Dendritic cell treated with granulocyte-macrophage colony-stimulating factor and Interleukin-4, amounts not matched to agents 40 ng/mL and 50 ng/mL, for 4 days (primary cell): ENCODE measurements around the gene CCDC40.

Experiments
- H3K27ac Mint-ChIP-seq: one replicate; pipeline ENCODE4 v1.8.0; 2022; ENCODE audit warnings: mild to moderate bottlenecking, mixed read lengths
- H3K27me3 Mint-ChIP-seq: one replicate; pipeline ENCODE4 v1.8.0; 2022; ENCODE audit warnings: mild to moderate bottlenecking, mixed read lengths
- H3K36me3 Mint-ChIP-seq: one replicate; pipeline ENCODE4 v1.8.0; 2022; ENCODE audit warnings: low read depth, mixed read lengths
- H3K4me1 Mint-ChIP-seq: one replicate; pipeline ENCODE4 v1.8.0; 2022; ENCODE audit warnings: low read depth, mixed read lengths
- H3K4me3 Mint-ChIP-seq: one replicate; pipeline ENCODE4 v1.8.0; 2022; ENCODE audit warnings: mild to moderate bottlenecking, moderate library complexity, mixed read lengths
- H3K9me3 Mint-ChIP-seq: one replicate; pipeline ENCODE4 v1.8.0; 2022; ENCODE audit warnings: mixed read lengths
- intact Hi-C: fragments of 100-400 bp; cut with micrococcal nuclease; formaldehyde crosslinking; loops from one replicate; pipeline ENCODE4 v1.15.0; 2022

Gene CCDC40

DNA sequence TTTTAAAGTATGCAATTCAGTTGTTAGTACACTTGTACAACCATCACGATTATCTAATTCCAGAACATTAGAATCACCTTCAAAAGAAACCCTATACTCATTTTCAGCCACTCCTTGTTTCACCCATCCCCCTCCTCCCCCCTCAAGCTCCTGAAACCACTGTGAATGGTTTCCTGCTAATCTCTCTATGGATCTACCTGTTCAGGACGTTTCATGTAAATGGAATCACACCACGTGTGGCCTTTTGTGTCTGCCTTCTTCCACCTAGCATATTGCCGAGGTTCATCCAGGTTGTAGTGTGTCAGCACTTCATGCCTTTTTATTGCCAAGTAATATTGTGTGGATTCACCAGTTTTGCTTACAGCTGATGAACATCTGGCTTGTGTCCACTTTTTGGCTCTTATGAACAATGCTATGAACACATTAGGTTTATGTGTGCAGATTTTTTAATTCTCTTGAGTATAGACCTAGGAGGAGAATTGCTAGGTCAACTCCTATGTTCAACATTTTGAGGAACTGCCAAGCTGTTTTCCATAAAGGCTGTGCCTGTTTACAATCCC, 92.6 kb downstream of the CCDC40 start:
- intact Hi-C loops: loop anchor here (5.0 kb wide), 1 partner anchor 47 kb away; no protein-coding TSS in a partner anchor
- no peaks in the 10 kb centered on the region for H3K4me1 Mint-ChIP-seq
- H3K4me3 Mint-ChIP-seq: no peak overlapping the region
- no peaks in the 10 kb centered on the region for H3K9me3 Mint-ChIP-seq
- peaks cover 14% of the 10 kb centered on the region for H3K27me3 Mint-ChIP-seq
- peaks cover 18% of the 10 kb centered on the region for H3K36me3 Mint-ChIP-seq
- no peak overlapping the region for H3K27ac Mint-ChIP-seq

DNA sequence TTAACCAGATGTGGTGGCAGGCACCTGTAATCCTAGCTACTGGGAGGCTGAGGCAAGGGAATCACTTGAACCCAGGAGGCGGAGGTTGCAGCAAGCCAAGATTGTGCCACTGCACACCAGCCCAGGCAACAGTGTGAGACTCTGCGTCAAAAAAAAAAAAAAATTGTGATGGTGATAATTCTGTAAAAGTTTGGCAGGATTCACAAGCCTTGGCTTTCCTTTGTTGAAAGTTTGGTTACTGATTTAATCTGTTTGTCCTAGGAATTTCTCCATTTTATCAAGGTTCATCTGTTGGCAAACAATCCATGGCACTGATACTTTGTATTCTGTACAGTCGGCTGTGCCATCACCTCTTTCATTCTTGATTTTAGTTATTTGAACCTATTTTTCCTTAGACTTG, 94.5 kb downstream of the CCDC40 start:
- Mint-ChIP-seq H3K4me3 (no peak overlapping the region), H3K9me3 (no peaks in the 10 kb centered on the region), H3K36me3 (peaks cover 37% of the 10 kb centered on the region), H3K27me3 (peaks cover 13% of the 10 kb centered on the region), H3K4me1 (no peaks in the 10 kb centered on the region), H3K27ac (no peak overlapping the region)
- intact Hi-C loops: no loop called here

- Mint-ChIP-seq H3K9me3 (no peaks in the 10 kb centered on the region), H3K27me3 (peaks cover 8% of the 10 kb centered on the region), H3K36me3 (peaks cover 57% of the 10 kb centered on the region), H3K4me3 (no peak overlapping the region), H3K4me1 (no peaks in the 10 kb centered on the region), H3K27ac (peak overlapping the region; percentile 2)
- intact Hi-C loops: no loop called here
These were observed 96.6 kb downstream of the CCDC40 start for GRCh38 chr17:80132906-80133625.

- H3K36me3 Mint-ChIP-seq: peaks cover 63% of the 10 kb centered on the region
- intact Hi-C loops: no loop called here
- H3K4me1 Mint-ChIP-seq: no peaks in the 10 kb centered on the region
- H3K4me3 Mint-ChIP-seq: no peak overlapping the region
- no peak overlapping the region for H3K27ac Mint-ChIP-seq
- H3K9me3 Mint-ChIP-seq: no peaks in the 10 kb centered on the region
- H3K27me3 Mint-ChIP-seq: peaks cover 5% of the 10 kb centered on the region
These were observed 97.2 kb downstream of the CCDC40 start for GRCh38 chr17:80133626-80133970.

DNA sequence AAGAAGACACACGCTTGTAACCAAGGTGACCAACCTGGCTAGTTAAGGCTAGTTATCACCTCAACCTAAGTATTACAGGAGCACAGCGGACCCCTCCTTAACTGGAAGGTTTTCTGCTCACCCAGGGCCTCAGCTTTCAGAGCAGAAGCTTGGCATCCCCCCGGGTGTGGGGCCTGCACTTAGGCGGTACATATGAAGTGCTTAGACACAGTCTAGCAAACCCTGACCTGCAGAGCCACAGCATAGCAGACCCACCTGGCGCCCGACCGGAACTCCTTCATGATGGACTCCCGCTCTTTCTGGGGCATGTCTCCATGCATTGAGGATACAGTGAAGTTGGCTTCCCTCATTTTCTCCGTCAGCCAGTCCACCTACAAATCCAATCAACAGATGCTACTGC, 100.7 kb downstream of the CCDC40 start:
- H3K4me1 Mint-ChIP-seq: no peaks in the 10 kb centered on the region
- H3K27ac Mint-ChIP-seq: no peak overlapping the region
- no peaks in the 10 kb centered on the region for H3K27me3 Mint-ChIP-seq
- H3K4me3 Mint-ChIP-seq: no peak overlapping the region
- H3K9me3 Mint-ChIP-seq: no peaks in the 10 kb centered on the region
- H3K36me3 Mint-ChIP-seq: peaks cover 97% of the 10 kb centered on the region
- intact Hi-C loops: no loop called here

DNA sequence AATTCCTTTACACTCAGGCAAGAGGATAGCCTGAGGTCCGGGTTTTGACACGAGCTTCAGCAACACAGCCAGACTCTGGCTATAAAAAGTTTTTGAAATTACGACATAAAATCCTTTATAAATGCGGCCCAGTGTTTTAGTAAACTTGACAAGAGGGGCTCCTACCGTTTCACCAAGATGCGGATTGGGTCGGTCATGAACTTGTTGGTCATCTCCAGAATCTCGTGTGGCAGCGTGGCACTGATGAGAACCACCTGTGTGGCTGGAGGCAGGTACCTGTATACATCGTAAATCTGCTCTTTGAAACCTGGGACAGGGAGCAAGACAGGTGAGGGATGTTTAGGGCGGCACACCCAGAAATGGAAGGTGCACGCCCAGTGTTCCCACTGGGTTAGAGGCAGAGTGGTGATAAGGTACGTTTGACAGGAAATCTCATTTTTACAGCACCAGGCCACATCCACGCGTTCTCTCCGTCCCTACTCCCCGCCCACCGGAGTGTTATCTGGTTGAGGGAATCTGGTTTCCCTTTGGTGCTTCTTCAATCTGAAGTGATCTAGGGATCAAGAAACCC, 102.5 kb downstream of the CCDC40 start:
- Mint-ChIP-seq H3K4me3 (no peak overlapping the region), H3K27ac (no peak overlapping the region), H3K27me3 (no peaks in the 10 kb centered on the region), H3K9me3 (no peaks in the 10 kb centered on the region), H3K4me1 (no peaks in the 10 kb centered on the region), H3K36me3 (peaks cover 99% of the 10 kb centered on the region)
- intact Hi-C loops: no loop called here

DNA sequence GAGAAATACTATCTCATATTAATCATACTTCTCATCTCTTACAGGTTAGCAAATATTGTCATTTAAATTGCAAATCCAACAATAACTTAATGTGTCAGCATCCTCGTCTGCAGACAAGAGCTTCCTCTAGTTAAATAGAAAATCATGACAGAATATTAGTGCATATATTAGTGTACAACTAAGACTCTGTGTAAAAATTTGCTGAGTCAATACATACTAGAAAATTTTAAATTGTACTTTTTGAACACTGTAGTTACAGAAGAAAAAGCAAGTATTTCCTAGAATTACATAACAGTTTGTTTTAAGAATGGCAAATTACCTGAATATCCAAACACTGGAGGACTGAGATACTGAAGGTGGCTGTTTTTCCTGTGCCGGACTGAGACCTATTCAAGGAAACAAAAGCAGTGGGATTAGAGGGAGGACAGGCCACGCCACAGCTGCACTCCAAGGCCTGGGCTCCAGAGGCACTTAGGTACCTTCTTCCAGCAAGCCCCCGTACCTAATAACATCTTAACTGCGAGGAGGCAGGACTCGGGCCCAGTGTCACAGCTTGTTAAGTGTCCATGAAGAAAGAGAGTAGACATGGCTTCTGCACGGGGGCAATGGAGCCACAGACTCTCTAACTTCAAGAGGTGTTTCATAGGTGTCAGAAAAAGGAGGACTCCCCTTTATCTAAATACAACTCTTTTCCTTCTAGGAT, 105.2 kb downstream of the CCDC40 start:
- Mint-ChIP-seq H3K4me1 (peaks cover 12% of the 10 kb centered on the region), H3K27me3 (no peaks in the 10 kb centered on the region), H3K4me3 (no peak overlapping the region), H3K36me3 (peaks cover 87% of the 10 kb centered on the region), H3K9me3 (no peaks in the 10 kb centered on the region), H3K27ac (no peak overlapping the region)
- intact Hi-C loops: no loop called here

- H3K36me3 Mint-ChIP-seq: peaks cover 84% of the 10 kb centered on the region
- no peaks in the 10 kb centered on the region for H3K9me3 Mint-ChIP-seq
- peaks cover 12% of the 10 kb centered on the region for H3K4me1 Mint-ChIP-seq
These were observed 106.5 kb downstream of the CCDC40 start for GRCh38 chr17:80142929-80143328.

GRCh38 chr17:80145076-80146075, 108.9 kb downstream of the CCDC40 start:
- Mint-ChIP-seq H3K4me3 (peak overlapping the region; percentile 89), H3K4me1 (peaks cover 25% of the 10 kb centered on the region), H3K27me3 (no peaks in the 10 kb centered on the region), H3K27ac (peak overlapping the region; percentile 62), H3K9me3 (no peaks in the 10 kb centered on the region), H3K36me3 (peaks cover 60% of the 10 kb centered on the region)
- intact Hi-C loops: loop anchor here (5.0 kb wide), 3 partner anchors 43 to 117 kb away; partner anchors contain the start of genes GAA and RNF213

More at GRCh38 chr17:80142929-80143328, 106.5 kb downstream of the CCDC40 start:
- Mint-ChIP-seq H3K27ac (no peak overlapping the region), H3K4me3 (no peak overlapping the region), H3K27me3 (no peaks in the 10 kb centered on the region)
- intact Hi-C loops: no loop called here

- Mint-ChIP-seq H3K4me3 (peak overlapping the region; percentile 89), H3K9me3 (no peaks in the 10 kb centered on the region), H3K27ac (peak overlapping the region; percentile 62), H3K4me1 (peaks cover 25% of the 10 kb centered on the region), H3K36me3 (peaks cover 51% of the 10 kb centered on the region), H3K27me3 (no peaks in the 10 kb centered on the region)
- intact Hi-C loops: loop anchor here (5.0 kb wide), 3 partner anchors 44 to 116 kb away; partner anchors contain the start of genes GAA and RNF213
These were observed 109.9 kb downstream of the CCDC40 start for GRCh38 chr17:80146121-80147034.

DNA sequence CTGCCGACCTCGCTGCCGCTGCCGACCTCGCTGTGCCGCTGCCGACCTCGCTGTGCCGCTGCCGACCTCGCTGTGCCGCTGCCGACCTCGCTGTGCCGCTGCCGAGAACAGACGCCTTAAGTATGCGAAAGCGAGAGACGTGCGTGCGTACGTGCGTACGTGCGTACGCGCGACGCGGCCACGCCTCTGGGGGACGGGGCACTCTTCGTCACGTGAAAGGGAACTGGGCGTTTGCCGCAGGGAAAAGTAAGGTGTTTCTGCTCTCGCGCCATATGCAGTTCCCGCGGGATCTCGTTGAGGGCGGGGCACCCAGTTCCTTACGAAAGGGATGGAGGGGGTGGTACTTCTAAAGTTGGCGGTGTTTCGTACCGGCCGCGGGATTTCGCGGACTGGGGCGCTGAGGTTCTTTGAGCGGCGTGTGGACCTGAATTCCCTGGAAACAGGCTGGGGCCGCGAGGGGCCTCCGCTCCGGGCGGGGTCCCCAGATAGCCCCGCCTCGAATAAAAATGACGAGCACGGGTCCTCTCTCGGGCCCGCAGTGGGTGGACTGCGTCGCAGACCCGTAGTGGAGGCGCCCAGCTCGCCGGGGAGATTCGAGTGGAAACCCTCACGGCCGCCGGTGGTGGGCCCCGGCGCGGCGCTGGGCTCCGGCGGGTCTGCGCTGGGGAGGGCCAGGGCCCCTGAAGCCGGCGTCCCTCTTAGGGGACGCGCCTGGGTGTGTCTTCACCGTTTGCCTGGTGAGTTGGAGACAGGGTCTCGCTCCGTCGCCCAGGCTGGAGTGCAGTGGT, 110.8 kb downstream of the CCDC40 start, which contains the start of gene EIF4A3:
TSS of gene EIF4A3 (minus strand) at position 94 of the 788 bp plus-strand sequence. CDS start 167 bp downstream, outside the sequence.
- Mint-ChIP-seq H3K9me3 (peaks cover 2% of the 10 kb centered on the region), H3K27me3 (no peaks in the 10 kb centered on the region), H3K4me3 (peak within 1 kb of the TSS; percentile 89), H3K36me3 (peaks cover 42% of the 10 kb centered on the region), H3K4me1 (peaks cover 32% of the 10 kb centered on the region), H3K27ac (peak within 1 kb of the TSS; percentile 62)
- intact Hi-C loops: loop anchor here (5.0 kb wide), 3 partner anchors 45 to 115 kb away; partner anchors contain the start of genes GAA and RNF213
